Measurements from ENCODE around the gene SCO2. TPM values are rescaled to one million over a fixed set of nuclear protein-coding genes. Genes with fewer than 3 reads are reported as not detected.

The SCO2 gene
- total and polyA plus RNA-seq, 10 of the 15 experiments (the other 5 are each of a cell fraction or from before 2014, with no cell fraction given), result 0.18 to 16.0 (median 2.4) TPM; not detected in 1

DNA sequence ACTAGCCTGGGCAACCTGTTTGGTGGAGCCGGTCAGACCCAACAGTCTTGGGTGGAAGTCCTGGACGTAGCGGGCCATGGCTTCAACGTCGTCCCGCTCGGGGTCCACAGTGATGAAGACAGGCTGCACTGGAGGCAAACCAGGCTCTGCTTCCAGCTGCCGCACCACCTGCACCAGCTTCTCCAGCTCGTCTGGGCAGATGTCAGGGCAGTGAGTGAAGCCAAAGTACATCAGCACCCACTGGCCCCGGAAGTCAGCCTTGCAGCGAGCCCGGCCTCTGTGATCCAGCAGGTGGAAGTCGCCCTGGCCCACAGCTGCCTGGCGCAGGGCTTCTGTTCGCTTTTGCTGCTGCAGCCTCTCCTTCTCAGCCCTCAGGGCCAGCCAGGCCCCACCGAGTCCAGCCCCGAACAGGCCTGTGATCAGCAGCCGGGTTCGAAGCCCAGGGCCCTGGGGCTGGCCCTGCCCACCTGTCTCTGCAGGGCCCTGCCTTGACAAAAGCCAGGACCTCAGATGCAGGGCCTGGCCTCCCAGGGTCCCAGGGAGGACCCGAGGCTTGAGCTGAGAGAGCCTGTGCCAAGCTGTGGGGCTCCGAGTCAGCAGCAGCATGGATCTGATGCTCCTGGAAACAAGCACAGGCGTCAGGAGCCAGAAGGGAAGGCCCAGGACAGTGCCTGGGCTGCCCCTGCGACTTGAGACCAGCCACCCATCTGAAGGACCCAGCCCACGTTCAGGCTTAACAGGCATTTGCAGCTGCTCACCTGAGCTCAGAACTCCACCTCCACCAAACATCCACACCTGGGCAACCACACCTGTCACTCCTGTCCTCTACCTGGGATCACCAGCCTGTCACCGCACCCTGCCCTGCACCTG, 1.4 kb downstream of the SCO2 start (continued):
- TF ChIP-seq POLR2AphosphoS5 (IDR thresholded peaks at IDR 0.05; ENCODE audit: low read length), result peak; percentile 17

DNA sequence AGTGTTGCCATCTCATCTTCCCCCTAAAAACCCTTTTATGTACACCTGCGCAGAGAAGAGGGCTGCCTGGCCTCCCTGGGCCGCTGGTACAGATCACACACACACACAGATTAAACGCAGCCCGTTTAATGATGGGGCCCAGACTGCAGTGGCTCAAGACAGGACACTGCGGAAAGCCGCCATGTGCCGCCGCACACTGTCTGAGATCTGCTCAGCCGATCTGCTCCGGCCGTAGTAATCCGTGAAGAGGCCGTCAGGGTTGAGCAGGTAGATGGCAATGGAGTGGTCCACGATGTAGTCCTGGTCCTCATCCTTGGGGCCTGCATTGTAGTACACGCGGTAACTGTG, 2.0 kb downstream of the SCO2 start:
- intact Hi-C loops (cut with micrococcal nuclease; ENCODE audit: unreplicated experiment) (no loop called here), in situ Hi-C loops (cut with MboI) (no loop called here)
- H3K36me3 ChIP-seq (ENCODE audit: control insufficient read depth in 2 of 2, insufficient read depth in 2 of 2, low read length in 1 of 2), result peaks cover 5 to 38% of the 10 kb centered on the region in 2 experiments; a peak in 3 of 4 replicates
- ChIA-PET CTCF (interaction anchor here (1.5 kb wide), 1 partner anchor 14 kb away, joined by 4 read pairs; no protein-coding TSS in a partner anchor), RAD21 (ENCODE audit: unreplicated experiment) (interaction anchor here (4.4 kb wide), 1 partner anchor 15 kb away, joined by 64 read pairs; the partner anchor contains the start of genes LMF2 and NCAPH2), POLR2A (interaction anchor here (4.9 kb wide), 1 partner anchor 14 kb away, joined by 84 read pairs; the partner anchor contains the start of genes LMF2 and NCAPH2), SMC1A (ENCODE audit: uncharacterized antibody, unreplicated experiment) (interaction anchor here (1.2 kb wide), 1 partner anchor 15 kb away, joined by 3 read pairs; no protein-coding TSS in a partner anchor)
- 97% methylated on average over 16 of the region's 16 CpGs for WGBS (ENCODE audit: insufficient coverage, insufficient replicate concordance, low lambda C conversion rate, missing lambda C conversion rate)
- no TSS peak for BruUV-seq (replicated peaks)
- H3K4me1 ChIP-seq (ENCODE audit: control insufficient read depth, insufficient read depth, low read length), result peaks cover 9% of the 10 kb centered on the region
- H3K4me3 ChIP-seq, result no peak overlapping the region
- no peaks in the 10 kb centered on the region for H3K27me3 ChIP-seq (replicated peaks in 1 of 2; ENCODE audit: control insufficient read depth in 2 of 2, insufficient read depth in 2 of 2, low read length in 1 of 2)
- no peak overlapping the region for H3K27ac ChIP-seq (ENCODE audit: control insufficient read depth, insufficient read depth)
- H3K9me3 ChIP-seq (replicated peaks; ENCODE audit: control insufficient read depth, insufficient read depth, low read length), result no peaks in the 10 kb centered on the region
- TF ChIP-seq POLR2AphosphoS2 (IDR thresholded peaks at IDR 0.05; ENCODE audit: low read depth, low read length) (peak; percentile 25; the same call in 1 of the 2 replicates), YY1 (IDR thresholded peaks at IDR 0.05; ENCODE audit: low read depth, low read length) (no peak), EGR1 (IDR thresholded peaks at IDR 0.05; ENCODE audit: borderline replicate concordance in 1 of 2, low read depth in 2 of 2, low read length in 2 of 2) (no peak), IKZF1 (conservative IDR thresholded peaks at IDR 0.05) (no peak), JUND (IDR thresholded peaks at IDR 0.05; ENCODE audit: low read depth, low read length) (no peak), POLR2AphosphoS5 (IDR thresholded peaks at IDR 0.05; ENCODE audit: low read length) (peak; percentile 23)
- TF ChIP-seq, protein P1, sequence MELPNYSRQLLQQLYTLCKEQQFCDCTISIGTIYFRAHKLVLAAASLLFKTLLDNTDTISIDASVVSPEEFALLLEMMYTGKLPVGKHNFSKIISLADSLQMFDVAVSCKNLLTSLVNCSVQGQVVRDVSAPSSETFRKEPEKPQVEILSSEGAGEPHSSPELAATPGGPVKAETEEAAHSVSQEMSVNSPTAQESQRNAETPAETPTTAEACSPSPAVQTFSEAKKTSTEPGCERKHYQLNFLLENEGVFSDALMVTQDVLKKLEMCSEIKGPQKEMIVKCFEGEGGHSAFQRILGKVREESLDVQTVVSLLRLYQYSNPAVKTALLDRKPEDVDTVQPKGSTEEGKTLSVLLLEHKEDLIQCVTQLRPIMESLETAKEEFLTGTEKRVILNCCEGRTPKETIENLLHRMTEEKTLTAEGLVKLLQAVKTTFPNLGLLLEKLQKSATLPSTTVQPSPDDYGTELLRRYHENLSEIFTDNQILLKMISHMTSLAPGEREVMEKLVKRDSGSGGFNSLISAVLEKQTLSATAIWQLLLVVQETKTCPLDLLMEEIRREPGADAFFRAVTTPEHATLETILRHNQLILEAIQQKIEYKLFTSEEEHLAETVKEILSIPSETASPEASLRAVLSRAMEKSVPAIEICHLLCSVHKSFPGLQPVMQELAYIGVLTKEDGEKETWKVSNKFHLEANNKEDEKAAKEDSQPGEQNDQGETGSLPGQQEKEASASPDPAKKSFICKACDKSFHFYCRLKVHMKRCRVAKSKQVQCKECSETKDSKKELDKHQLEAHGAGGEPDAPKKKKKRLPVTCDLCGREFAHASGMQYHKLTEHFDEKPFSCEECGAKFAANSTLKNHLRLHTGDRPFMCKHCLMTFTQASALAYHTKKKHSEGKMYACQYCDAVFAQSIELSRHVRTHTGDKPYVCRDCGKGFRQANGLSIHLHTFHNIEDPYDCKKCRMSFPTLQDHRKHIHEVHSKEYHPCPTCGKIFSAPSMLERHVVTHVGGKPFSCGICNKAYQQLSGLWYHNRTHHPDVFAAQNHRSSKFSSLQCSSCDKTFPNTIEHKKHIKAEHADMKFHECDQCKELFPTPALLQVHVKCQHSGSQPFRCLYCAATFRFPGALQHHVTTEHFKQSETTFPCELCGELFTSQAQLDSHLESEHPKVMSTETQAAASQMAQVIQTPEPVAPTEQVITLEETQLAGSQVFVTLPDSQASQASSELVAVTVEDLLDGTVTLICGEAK (IDR thresholded peaks at IDR 0.05; ENCODE audit: borderline replicate concordance), result no peak
- TF ChIP-seq, protein P2, sequence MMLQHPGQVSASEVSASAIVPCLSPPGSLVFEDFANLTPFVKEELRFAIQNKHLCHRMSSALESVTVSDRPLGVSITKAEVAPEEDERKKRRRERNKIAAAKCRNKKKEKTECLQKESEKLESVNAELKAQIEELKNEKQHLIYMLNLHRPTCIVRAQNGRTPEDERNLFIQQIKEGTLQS (IDR thresholded peaks at IDR 0.05; ENCODE audit: borderline replicate concordance, extremely low read depth, low read depth, low read length), result no peak
- DNase-seq (ENCODE audit: low read depth, low spot score) (no peak), FAIRE-seq (no peak), ATAC-seq (no peak)
- H3K79me2 ChIP-seq (ENCODE audit: control insufficient read depth, insufficient read depth, low read length), result peaks cover 34% of the 10 kb centered on the region
- no peaks in the 10 kb centered on the region for H4K20me1 ChIP-seq (ENCODE audit: control insufficient read depth, insufficient read depth)
- no peak overlapping the region for H3K9ac ChIP-seq (ENCODE audit: control insufficient read depth, insufficient read depth, low read length)
- H2AFZ ChIP-seq (ENCODE audit: control insufficient read depth, low read depth, low read length), result no peak overlapping the region
- no peak overlapping the region for H3K4me2 ChIP-seq (ENCODE audit: control insufficient read depth, insufficient read depth)

All from GM12878 (cell line).